Mesodermal cell (in vitro differentiated cells): ENCODE measurements around the gene TAF15.

Experiments used
- H3K27ac ChIP-seq: 2 replicates; pipeline ENCODE4 v1.7.0; 2013; ENCODE audit warnings: mild to moderate bottlenecking, low read depth, low read length, moderate library complexity; ENCODE audit not compliant: severe bottlenecking
- H3K36me3 ChIP-seq: 2 replicates; pipeline ENCODE4 v1.7.1; 2013; ENCODE audit warnings: mild to moderate bottlenecking, low read length, moderate library complexity; ENCODE audit not compliant: control insufficient read depth, insufficient read depth
- H3K4me1 ChIP-seq: one replicate; pipeline ENCODE4 v1.7.1; 2013; ENCODE audit warnings: mild to moderate bottlenecking, low read length; ENCODE audit not compliant: insufficient read depth, control insufficient read depth, poor library complexity, severe bottlenecking
- H3K4me3 ChIP-seq: 2 replicates; pipeline ENCODE4 v1.7.0; 2013; ENCODE audit warnings: low read length, control low read depth, mild to moderate bottlenecking; ENCODE audit not compliant: insufficient read depth, poor library complexity, severe bottlenecking; ENCODE audit errors: extremely low read depth
- H3K9me3 ChIP-seq: 2 replicates; pipeline ENCODE4 v1.7.1; 2013; ENCODE audit warnings: mild to moderate bottlenecking, low read length, moderate library complexity; ENCODE audit not compliant: control insufficient read depth
- WGBS, 2 experiments: methylation state at CpG; one replicate each; pipeline ENCODE4 v1.1.5; 2013; ENCODE audit warnings: missing lambda C conversion rate in 2 of 2; ENCODE audit not compliant: insufficient coverage in 2 of 2; 5-methylcytosine and 5-hydroxymethylcytosine counted together

TAF15 gene

DNA sequence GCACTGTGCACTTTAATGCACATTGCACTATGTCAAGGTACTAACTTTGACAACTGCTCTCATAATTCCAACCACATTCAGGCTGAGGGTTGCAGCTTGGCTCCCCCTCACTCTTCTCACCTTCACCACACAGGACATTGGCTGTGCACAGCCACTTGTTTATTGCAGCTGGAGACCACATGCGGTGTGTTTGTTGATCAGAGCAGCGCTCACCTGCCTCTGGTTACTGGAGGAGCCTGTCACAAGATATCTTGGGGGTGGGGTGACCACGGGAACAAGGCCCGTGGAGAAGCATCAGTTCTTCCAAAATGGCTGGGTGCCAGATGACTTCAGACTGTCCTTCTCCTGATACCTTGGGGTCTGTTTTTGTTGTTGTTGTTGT, 81.5 kb downstream of the TAF15 start:
- Histone ChIP-seq H3K4me3 (no peak overlapping the region), H3K4me1 (no peaks in the 10 kb centered on the region), H3K27ac (no peak overlapping the region), H3K36me3 (no peaks in the 10 kb centered on the region), H3K9me3 (no peaks in the 10 kb centered on the region)
- 76 to 84% methylated on average over 2 to 4 of the region's 4 CpGs for WGBS, 2 experiments

DNA sequence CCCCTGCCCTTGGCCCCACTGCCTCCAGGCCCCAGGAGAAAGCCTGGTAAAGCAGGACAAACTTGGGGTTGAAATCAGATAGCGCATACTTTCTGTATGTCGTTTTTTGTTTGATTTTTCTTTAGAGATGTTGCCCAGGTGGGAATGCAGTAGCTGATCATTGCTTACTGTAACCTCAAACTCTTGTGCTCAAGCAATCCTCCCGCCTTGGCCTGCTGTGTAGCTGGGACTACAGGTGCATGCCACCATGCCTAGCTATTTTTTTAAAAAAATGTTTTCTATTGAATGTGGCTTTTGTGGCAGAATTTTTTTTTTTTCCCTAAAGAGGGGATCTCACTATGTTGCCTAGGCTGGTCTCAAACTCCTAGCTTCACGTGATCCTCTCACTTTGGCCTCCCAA, 82.0 kb downstream of the TAF15 start:
- no peak overlapping the region for H3K4me3 ChIP-seq
- H3K9me3 ChIP-seq: no peaks in the 10 kb centered on the region
- no peaks in the 10 kb centered on the region for H3K36me3 ChIP-seq
- H3K4me1 ChIP-seq: no peaks in the 10 kb centered on the region
- 93 to 98% methylated on average over 2 to 3 of the region's 4 CpGs for WGBS, 2 experiments
- no peak overlapping the region for H3K27ac ChIP-seq

- H3K4me3 ChIP-seq: no peak overlapping the region
- H3K27ac ChIP-seq: peak overlapping the region; percentile 51
- H3K4me1 ChIP-seq: no peaks in the 10 kb centered on the region
- whole genome bisulfite sequencing, 2 experiments: 86 to 100% methylated on average over 1 to 2 of the region's 6 CpGs
- no peaks in the 10 kb centered on the region for H3K9me3 ChIP-seq
- H3K36me3 ChIP-seq: no peaks in the 10 kb centered on the region
Measured at GRCh38 chr17:35892091-35893035, 83.1 kb downstream of the TAF15 start.

DNA sequence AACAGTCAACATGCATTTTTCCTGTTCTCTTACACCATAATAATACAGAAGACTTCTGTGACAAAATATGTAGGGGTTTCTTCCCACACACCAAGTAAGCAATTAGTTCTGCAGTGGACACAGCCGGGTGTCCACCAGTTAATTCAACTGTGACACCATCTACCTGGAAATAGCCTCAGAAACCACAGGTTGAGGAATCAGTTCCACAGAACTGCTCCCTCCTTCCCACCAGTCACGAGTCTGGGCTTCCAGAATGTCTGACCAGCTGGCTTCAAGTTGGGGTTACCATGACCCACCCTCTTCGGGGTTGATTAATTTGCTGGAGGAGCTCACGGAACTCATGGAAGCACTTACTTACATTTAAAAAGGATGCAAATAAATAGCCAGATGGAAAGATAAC, 84.5 kb downstream of the TAF15 start:
- no peaks in the 10 kb centered on the region for H3K36me3 ChIP-seq
- no peak overlapping the region for H3K4me3 ChIP-seq
- no peaks in the 10 kb centered on the region for H3K4me1 ChIP-seq
- 93 to 96% methylated on average over 2 of the region's 4 CpGs for WGBS, 2 experiments
- no peak overlapping the region for H3K27ac ChIP-seq
- no peaks in the 10 kb centered on the region for H3K9me3 ChIP-seq

GRCh38 chr17:35894206-35894605, 84.9 kb downstream of the TAF15 start:
- H3K36me3 ChIP-seq: no peaks in the 10 kb centered on the region
- H3K9me3 ChIP-seq: no peaks in the 10 kb centered on the region
- no peak overlapping the region for H3K27ac ChIP-seq
- no peak overlapping the region for H3K4me3 ChIP-seq
- H3K4me1 ChIP-seq: no peaks in the 10 kb centered on the region
- WGBS, 2 experiments: 90 to 99% methylated on average over 7 of the region's 7 CpGs

- Histone ChIP-seq H3K36me3 (no peaks in the 10 kb centered on the region), H3K4me3 (no peak overlapping the region), H3K27ac (no peak overlapping the region), H3K4me1 (no peaks in the 10 kb centered on the region), H3K9me3 (no peaks in the 10 kb centered on the region)
- 87 to 91% methylated on average over 9 to 14 of the region's 14 CpGs for WGBS, 2 experiments
Measured at GRCh38 chr17:35895636-35896587, 86.6 kb downstream of the TAF15 start.
